Vagina (tissue), 2 donors: ENCODE data around the gene FAM131C. TPM values are rescaled to one million over a fixed set of nuclear protein-coding genes. Genes with fewer than 3 reads are reported as not detected.
"Not testable (repeated sequence)": the region's sequence is repeated elsewhere in the genome, so short reads cannot be mapped to it uniquely, and the experiment has no call there.

ENCODE experiments used
- DNase-seq, 2 donors: peaks; one replicate each; pipeline ENCODE4 v3.0.0-alpha.2; 2017; ENCODE audit errors: extremely low spot score in 2 of 2
- H3K27ac ChIP-seq: fragments of 200-600 bp; sonication (generic); one replicate; pipeline ENCODE4 v1.5.1; 2019
- H3K27me3 ChIP-seq: fragments of 200-600 bp; sonication (generic); one replicate; pipeline ENCODE4 v1.5.1; 2019
- H3K36me3 ChIP-seq, 2 donors: fragments of 200-600 bp; sonication (generic); one replicate each; pipeline ENCODE4 v1.5.1; 2017 to 2019
- H3K4me1 ChIP-seq: fragments of 200-600 bp; sonication (generic); one replicate; pipeline ENCODE4 v1.5.1; 2019
- H3K4me3 ChIP-seq, 2 donors: fragments of 200-600 bp; sonication (generic); 1 replicate in 1 of 2; 2 replicates in 1 of 2; pipeline ENCODE4 v1.5.1; 2016 to 2019
- H3K9me3 ChIP-seq: fragments of 200-600 bp; sonication (generic); one replicate; pipeline ENCODE4 v1.5.1; 2019
- POLR2A ChIP-seq, 2 donors: fragments of 450-650 bp; IDR thresholded peaks; one replicate each; pipeline ENCODE4 v1.6.1; 2017; ENCODE audit warnings: antibody characterized with exemption in 2 of 2, mild to moderate bottlenecking in 2 of 2, moderate library complexity in 2 of 2
- POLR2AphosphoS5 ChIP-seq, 2 donors: sonication (generic); formaldehyde crosslinking; IDR thresholded peaks; one replicate each; pipeline ENCODE4 v1.9.0; 2017; ENCODE audit warnings: antibody characterized with exemption in 2 of 2, mild to moderate bottlenecking in 2 of 2, low read depth in 1 of 2; ENCODE audit not compliant: insufficient read depth in 1 of 2
- intact Hi-C: fragments of 100-400 bp; cut with DNase I; formaldehyde crosslinking; loops from one replicate; pipeline ENCODE4 v1.15.1; 2023
- total RNA-seq: library from RNA; depleted of rRNA; stranded (reverse); fragments of >200 nt; gene quantifications from one replicate; pipeline ENCODE4 v1.2.3, GENCODE V29; 2016
- TF ChIP-seq, protein P1 (sequence below), 3 experiments: fragments of 450-650 bp in 2 of 3; fragments of 200-600 bp in 1 of 3; sonication (generic) in 1 of 3; IDR thresholded peaks; one replicate each; pipeline ENCODE4 v1.5.1; 2017 to 2019; ENCODE audit warnings: antibody characterized with exemption in 3 of 3, mild to moderate bottlenecking in 2 of 3, moderate library complexity in 2 of 3

FAM131C gene
- total RNA-seq, 1 donor from 2014 or later, result 0.98 TPM

DNA sequence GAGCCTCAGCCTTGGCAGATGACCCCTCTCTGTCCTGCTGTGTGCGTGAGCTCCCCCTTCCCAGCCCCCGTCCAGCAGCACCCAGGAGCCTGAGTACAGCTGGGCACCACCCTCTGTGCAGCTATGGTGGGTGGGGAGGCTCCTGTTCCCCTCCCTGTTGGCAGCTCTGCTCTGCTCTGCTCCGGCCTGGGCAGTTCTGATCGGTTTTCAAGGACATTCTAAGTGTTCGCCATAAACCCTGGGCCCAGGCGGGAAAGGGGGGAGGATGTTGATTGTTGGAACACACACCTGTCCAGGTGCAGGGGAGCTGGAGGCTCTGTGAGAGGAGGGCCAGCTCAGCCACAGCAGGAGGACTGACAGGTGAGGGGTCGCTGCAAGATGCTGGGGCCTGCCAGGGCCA is 29.9 kb downstream of the FAM131C start, which contains the start of gene CLCNKB:
TSS of gene CLCNKB (plus strand) at position 262 of the 400 bp plus-strand sequence. CDS start 711 bp downstream, outside the sequence.
- intact Hi-C loops, result no loop called here
- Histone ChIP-seq H3K27ac (no peak within 1 kb of the TSS), H3K27me3 (no peaks in the 10 kb centered on the region), H3K36me3 (no peaks in the 10 kb centered on the region), H3K4me3 (no peak within 1 kb of the TSS), H3K9me3 (no peaks in the 10 kb centered on the region), H3K4me1 (peaks cover 6% of the 10 kb centered on the region)
- TF ChIP-seq POLR2AphosphoS5 (IDR thresholded peaks at IDR 0.05; ENCODE audit: insufficient read depth in 1 of 2, low read depth in 1 of 2), result no peak
- TF ChIP-seq, protein P1, sequence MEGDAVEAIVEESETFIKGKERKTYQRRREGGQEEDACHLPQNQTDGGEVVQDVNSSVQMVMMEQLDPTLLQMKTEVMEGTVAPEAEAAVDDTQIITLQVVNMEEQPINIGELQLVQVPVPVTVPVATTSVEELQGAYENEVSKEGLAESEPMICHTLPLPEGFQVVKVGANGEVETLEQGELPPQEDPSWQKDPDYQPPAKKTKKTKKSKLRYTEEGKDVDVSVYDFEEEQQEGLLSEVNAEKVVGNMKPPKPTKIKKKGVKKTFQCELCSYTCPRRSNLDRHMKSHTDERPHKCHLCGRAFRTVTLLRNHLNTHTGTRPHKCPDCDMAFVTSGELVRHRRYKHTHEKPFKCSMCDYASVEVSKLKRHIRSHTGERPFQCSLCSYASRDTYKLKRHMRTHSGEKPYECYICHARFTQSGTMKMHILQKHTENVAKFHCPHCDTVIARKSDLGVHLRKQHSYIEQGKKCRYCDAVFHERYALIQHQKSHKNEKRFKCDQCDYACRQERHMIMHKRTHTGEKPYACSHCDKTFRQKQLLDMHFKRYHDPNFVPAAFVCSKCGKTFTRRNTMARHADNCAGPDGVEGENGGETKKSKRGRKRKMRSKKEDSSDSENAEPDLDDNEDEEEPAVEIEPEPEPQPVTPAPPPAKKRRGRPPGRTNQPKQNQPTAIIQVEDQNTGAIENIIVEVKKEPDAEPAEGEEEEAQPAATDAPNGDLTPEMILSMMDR (IDR thresholded peaks at IDR 0.05), result no peak
- TF ChIP-seq POLR2A (IDR thresholded peaks at IDR 0.05), result no peak
- no peak for DNase-seq

DNA sequence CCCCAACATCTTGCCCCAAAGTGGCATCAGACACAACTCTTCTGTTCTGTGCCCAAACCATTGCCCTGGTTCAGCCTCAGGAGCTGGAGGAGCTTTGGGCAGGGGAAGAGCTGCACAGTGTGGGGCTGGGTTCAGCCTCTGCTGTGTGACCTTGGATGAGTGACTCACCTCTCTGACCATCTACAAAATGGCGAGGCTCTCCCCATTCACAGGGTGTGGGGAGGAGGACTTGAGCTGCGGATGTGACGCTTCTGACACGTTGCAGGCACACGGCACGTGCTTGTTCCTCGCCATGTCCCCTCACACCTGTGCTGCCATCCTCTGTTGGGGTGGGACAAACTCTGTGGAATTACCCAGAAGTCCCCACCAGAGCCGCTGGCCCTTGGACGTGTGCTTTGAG is 30.8 kb downstream of the FAM131C start:
- DNase-seq, H3K4me1 ChIP-seq, intact Hi-C loops, H3K27me3 ChIP-seq, H3K36me3 ChIP-seq, H3K9me3 ChIP-seq, H3K4me3 ChIP-seq, H3K27ac ChIP-seq: not testable (repeated sequence)

DNA sequence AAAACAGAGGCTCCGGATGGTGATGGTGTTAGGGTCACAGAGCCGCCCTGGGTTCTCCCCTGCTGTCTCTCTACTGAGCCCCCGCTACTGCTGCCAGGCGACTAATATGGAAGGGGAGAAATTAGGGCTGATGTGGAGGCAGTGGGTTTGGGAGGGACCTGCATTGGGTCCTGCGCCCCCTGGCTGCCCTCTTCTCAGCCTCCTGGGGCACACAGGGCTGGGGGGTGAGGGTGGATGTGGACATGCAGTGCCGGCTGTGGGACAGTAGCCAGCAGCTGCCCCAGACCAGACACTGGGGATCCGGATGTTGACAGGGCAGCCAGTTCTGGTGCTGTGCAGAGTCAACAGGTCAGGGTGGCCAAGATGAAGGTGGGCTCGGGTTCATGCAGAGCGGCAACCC is 31.4 kb downstream of the FAM131C start:
- Histone ChIP-seq H3K9me3 (no peaks in the 10 kb centered on the region), H3K36me3 (no peaks in the 10 kb centered on the region), H3K27me3 (no peaks in the 10 kb centered on the region), H3K4me3 (no peak overlapping the region), H3K27ac (no peak overlapping the region), H3K4me1 (no peaks in the 10 kb centered on the region)
- TF ChIP-seq POLR2AphosphoS5 (IDR thresholded peaks at IDR 0.05; ENCODE audit: insufficient read depth in 1 of 2, low read depth in 1 of 2) (no peak), POLR2A (IDR thresholded peaks at IDR 0.05) (no peak)
- TF ChIP-seq, protein P1 (IDR thresholded peaks at IDR 0.05), result no peak
- intact Hi-C loops, result no loop called here
- no peak for DNase-seq

DNA sequence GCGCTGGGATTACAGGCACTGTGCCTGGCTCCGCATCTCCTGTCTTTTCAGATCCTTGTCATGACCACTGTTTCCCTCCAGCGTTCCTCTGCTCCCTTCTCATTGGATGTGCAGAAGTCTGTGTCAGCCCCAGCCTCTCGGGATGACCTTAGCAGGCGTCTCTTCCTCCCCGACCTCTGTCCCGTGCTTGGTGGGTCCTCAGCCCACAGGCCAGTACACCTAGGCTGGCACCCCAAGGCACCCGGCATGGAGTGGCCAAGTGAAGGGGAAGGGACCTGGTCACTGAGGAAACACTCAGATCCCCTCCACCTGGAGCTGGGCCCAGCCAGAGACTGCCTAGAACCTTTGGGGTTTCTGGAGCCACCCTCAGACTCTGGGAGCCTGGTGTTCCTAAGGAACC is 32.3 kb downstream of the FAM131C start:
- H3K27me3 ChIP-seq, result no peaks in the 10 kb centered on the region
- H3K36me3 ChIP-seq, result no peaks in the 10 kb centered on the region

DNA sequence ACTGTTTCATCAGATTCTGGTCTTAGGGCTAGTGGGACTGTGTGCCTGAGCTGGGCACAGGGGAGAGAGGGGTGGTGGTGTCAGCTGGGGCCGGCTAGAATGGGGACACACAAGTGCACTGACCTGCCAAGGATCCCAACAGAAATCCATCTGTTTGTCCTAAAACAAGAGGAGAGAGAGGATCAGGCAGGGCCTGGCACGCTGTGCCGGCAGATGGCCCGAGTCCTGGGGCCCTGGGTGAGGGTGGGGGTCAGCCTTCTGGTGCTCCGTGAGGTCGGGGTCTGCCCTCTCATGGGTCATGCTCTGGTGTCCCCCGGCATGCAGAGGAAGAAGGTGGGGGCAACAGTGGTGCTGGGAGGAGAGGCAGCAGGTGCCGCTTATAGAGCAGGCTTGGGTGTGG is 33.6 kb downstream of the FAM131C start:
- H3K9me3 ChIP-seq, H3K27me3 ChIP-seq, H3K4me3 ChIP-seq, H3K4me1 ChIP-seq, DNase-seq, H3K27ac ChIP-seq, intact Hi-C loops, H3K36me3 ChIP-seq: not testable (repeated sequence)

More for the DNA sequence above, 32.3 kb downstream of the FAM131C start:
- TF ChIP-seq, protein P1 (IDR thresholded peaks at IDR 0.05), result no peak
- TF ChIP-seq POLR2AphosphoS5 (IDR thresholded peaks at IDR 0.05; ENCODE audit: insufficient read depth in 1 of 2, low read depth in 1 of 2) (no peak), POLR2A (IDR thresholded peaks at IDR 0.05) (no peak)
- Histone ChIP-seq H3K9me3 (no peaks in the 10 kb centered on the region), H3K4me1 (no peaks in the 10 kb centered on the region), H3K4me3 (no peak overlapping the region), H3K27ac (no peak overlapping the region)
- intact Hi-C loops, result no loop called here
- no peak for DNase-seq

DNA sequence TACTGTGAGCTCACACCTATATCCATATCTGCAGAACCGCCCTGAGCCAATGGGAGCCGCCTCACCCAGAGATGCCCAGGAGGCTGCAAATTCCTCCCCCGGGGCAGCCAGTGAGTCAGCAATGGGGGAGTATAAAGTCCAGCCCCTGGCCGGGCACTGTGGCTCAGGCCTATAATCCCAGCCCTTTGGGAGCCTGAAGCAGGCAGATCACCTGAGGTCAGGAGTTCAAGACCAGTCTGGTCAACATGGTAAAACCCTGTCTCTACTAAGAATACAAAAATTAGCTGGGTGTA is 34.9 kb downstream of the FAM131C start:
- TF ChIP-seq POLR2A (IDR thresholded peaks at IDR 0.05), result no peak
- no peak for DNase-seq
- Histone ChIP-seq H3K36me3 (no peaks in the 10 kb centered on the region), H3K9me3 (no peaks in the 10 kb centered on the region), H3K27ac (no peak overlapping the region), H3K4me3 (no peak overlapping the region), H3K27me3 (no peaks in the 10 kb centered on the region), H3K4me1 (no peaks in the 10 kb centered on the region)
- intact Hi-C loops, result no loop called here

DNA sequence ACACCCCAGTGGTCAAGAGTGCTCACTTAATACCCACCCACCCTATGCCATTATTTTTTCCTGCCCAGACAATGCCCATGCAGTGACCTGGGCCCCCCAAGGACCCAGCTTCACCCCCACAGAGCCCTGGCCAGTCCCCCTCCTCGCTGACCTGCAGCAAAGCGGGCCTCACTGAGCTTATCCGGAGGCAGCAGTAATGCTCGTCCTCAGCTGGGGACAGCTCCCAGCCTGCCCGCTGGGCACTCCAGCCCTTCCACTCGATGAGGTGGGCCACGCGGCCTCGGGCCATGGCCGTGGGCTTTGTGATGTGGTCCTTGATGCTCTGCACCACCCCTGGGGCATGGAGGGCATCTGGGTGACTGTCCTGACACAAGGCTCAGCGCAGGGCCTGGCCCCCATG is 37.0 kb downstream of the FAM131C start:
- H3K27ac ChIP-seq, DNase-seq, H3K36me3 ChIP-seq, intact Hi-C loops, H3K4me1 ChIP-seq, H3K27me3 ChIP-seq, H3K9me3 ChIP-seq, H3K4me3 ChIP-seq: not testable (repeated sequence)

DNA sequence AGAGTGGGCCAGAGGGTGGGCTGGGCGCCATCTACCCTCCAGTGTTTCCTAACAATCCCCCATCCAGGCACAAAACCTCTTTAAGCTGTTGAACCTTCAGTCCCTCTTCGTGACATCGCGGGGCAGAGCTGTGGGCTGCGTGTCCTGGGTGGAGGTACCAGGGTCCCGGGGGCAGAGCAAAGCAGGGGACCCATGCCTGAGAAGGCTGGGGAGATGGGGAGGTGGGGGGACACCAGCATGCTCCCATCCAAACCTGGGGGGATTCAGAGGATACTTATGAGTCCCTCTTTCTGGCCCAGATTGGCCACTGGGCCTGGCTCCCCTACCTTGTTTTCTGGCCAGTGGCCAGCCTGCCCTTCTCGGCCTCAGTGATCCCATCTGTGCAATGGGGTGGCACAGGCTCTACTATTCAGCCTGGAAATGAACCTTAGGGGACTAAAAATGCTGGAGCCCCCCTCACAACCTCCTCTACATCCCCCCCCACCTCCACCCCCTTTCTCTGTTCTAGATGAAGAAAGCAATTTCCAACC is 40.3 kb downstream of the FAM131C start:
- H3K9me3 ChIP-seq, H3K36me3 ChIP-seq, H3K4me1 ChIP-seq, H3K4me3 ChIP-seq, H3K27me3 ChIP-seq, DNase-seq, H3K27ac ChIP-seq: not testable (repeated sequence)
- intact Hi-C loops, result loop anchor here (2.0 kb wide), 1 partner anchor 24 kb away; no protein-coding TSS in a partner anchor
